Measurements from ENCODE around the gene CDH4. TPM values are rescaled to one million over a fixed set of nuclear protein-coding genes. Genes with fewer than 3 reads are reported as not detected.

The CDH4 gene
- total RNA-seq, 1 experiment from 2014 or later, result 3.8 TPM

GRCh38 chr20:61733216-61733615, 481.2 kb downstream of the CDH4 start:
- no peak for DNase-seq (ENCODE audit: low read depth)

GRCh38 chr20:61733891-61734732, 482.1 kb downstream of the CDH4 start:
- DNase-seq (ENCODE audit: low read depth), result no peak

GRCh38 chr20:61734733-61735502, 482.9 kb downstream of the CDH4 start:
- no peak for DNase-seq (ENCODE audit: low read depth)

- no peak for DNase-seq (ENCODE audit: low read depth)
Measured at GRCh38 chr20:61735503-61735785, 483.4 kb downstream of the CDH4 start.

- no peak for DNase-seq (ENCODE audit: low read depth)
Measured at GRCh38 chr20:61736001-61736635, 484.1 kb downstream of the CDH4 start.

- no peak for DNase-seq (ENCODE audit: low read depth)
Measured at GRCh38 chr20:61736751-61737310, 484.8 kb downstream of the CDH4 start.

GRCh38 chr20:61737346-61737745, 485.3 kb downstream of the CDH4 start:
- DNase-seq (ENCODE audit: low read depth), result no peak

- no peak for DNase-seq (ENCODE audit: low read depth)
Measured at GRCh38 chr20:61737812-61738443, 485.9 kb downstream of the CDH4 start.

- DNase-seq (ENCODE audit: low read depth), result no peak
Measured at GRCh38 chr20:61738601-61739069, 486.6 kb downstream of the CDH4 start.

GRCh38 chr20:61739086-61739831, 487.2 kb downstream of the CDH4 start:
- DNase-seq (ENCODE audit: low read depth), result no peak

- no peak for DNase-seq (ENCODE audit: low read depth)
Measured at GRCh38 chr20:61739832-61740118, 487.7 kb downstream of the CDH4 start.

GRCh38 chr20:61742097-61742825, 490.2 kb downstream of the CDH4 start:
- DNase-seq (ENCODE audit: low read depth), result no peak

GRCh38 chr20:61743606-61744005, 491.5 kb downstream of the CDH4 start:
- no peak for DNase-seq (ENCODE audit: low read depth)

- peak; percentile 58 for DNase-seq (ENCODE audit: low read depth)
Measured at GRCh38 chr20:61744691-61745396, 492.8 kb downstream of the CDH4 start.

- no peak for DNase-seq (ENCODE audit: low read depth)
Measured at GRCh38 chr20:61745397-61746146, 493.5 kb downstream of the CDH4 start.

- DNase-seq (ENCODE audit: low read depth), result no peak
Measured at GRCh38 chr20:61746147-61746646, 494.1 kb downstream of the CDH4 start.

GRCh38 chr20:61746781-61747180, 494.7 kb downstream of the CDH4 start:
- no peak for DNase-seq (ENCODE audit: low read depth)

GRCh38 chr20:61748376-61748775, 496.3 kb downstream of the CDH4 start:
- DNase-seq (ENCODE audit: low read depth), result no peak

Measured in Daoy (cell line).